H1 (cell line): ENCODE results near the gene SMIM7. TPM values are rescaled to one million over a fixed set of nuclear protein-coding genes. Genes with fewer than 3 reads are reported as not detected.

Experiments used
- CTCF ChIA-PET: fragments of 300-600 bp; sonication (Branson Sonifier 250); formaldehyde crosslinking; loops from one replicate; lab custom pipeline; 2021; ENCODE audit not compliant: partially characterized antibody; lab: Charles Lee
- POLR2A ChIA-PET: fragments of 300-600 bp; sonication (Branson Sonifier 250); formaldehyde crosslinking; loops from one replicate; lab custom pipeline; 2021; ENCODE audit warnings: inconsistent platforms; ENCODE audit not compliant: partially characterized antibody; lab: Charles Lee
- DNase-seq, 2 experiments: peaks; one replicate each; pipeline versions ENCODE4 v3.0.0 to v3.0.0-alpha.2; 2010 to 2022; ENCODE audit warnings: low spot score in 2 of 2, low read depth in 1 of 2, mixed read lengths in 1 of 2
- FAIRE-seq: peaks from 2 replicates; lab custom pipeline; 2011; peaks lifted over from hg19 to GRCh38; lab: Jason Lieb, UNC
- H2AFZ ChIP-seq: 2 replicates; pipeline ENCODE4 v1.8.1; 2012; ENCODE audit warnings: low read length, inconsistent platforms
- H2AK5ac ChIP-seq: 2 replicates; pipeline ENCODE4 v1.6.1; 2013; ENCODE audit warnings: low read depth, low read length
- H2BK120ac ChIP-seq: replicated peaks from 2 replicates; pipeline ENCODE3; 2013; ENCODE audit warnings: low read depth, low read length, inconsistent platforms
- H2BK12ac ChIP-seq: 2 replicates; pipeline ENCODE4 v1.6.1; 2013; ENCODE audit warnings: low read depth, low read length
- H2BK15ac ChIP-seq: 2 replicates; pipeline ENCODE4 v1.6.1; 2013; ENCODE audit warnings: low read length
- H2BK20ac ChIP-seq: 2 replicates; pipeline ENCODE4 v1.6.1; 2013; ENCODE audit warnings: low read length
- H2BK5ac ChIP-seq: 2 replicates; pipeline ENCODE4 v1.6.1; 2013; ENCODE audit warnings: low read depth, low read length
- H3K14ac ChIP-seq: 2 replicates; pipeline ENCODE4 v1.6.1; 2013; ENCODE audit warnings: inconsistent platforms; ENCODE audit not compliant: insufficient read length
- H3K18ac ChIP-seq: 2 replicates; pipeline ENCODE4 v1.6.1; 2013; ENCODE audit warnings: low read length; ENCODE audit errors: extremely low read depth
- H3K23ac ChIP-seq: 2 replicates; pipeline ENCODE4 v1.6.1; 2013; ENCODE audit warnings: inconsistent platforms; ENCODE audit not compliant: insufficient read length
- H3K23me2 ChIP-seq: 2 replicates; pipeline ENCODE4 v1.6.1; 2013; ENCODE audit warnings: low read depth, low read length
- H3K27ac ChIP-seq: 2 replicates; pipeline ENCODE4 v1.6.1; 2011; ENCODE audit warnings: low read depth, low read length, inconsistent platforms
- H3K27me3 ChIP-seq, 4 experiments: replicated peaks in 1 of 4; 1 replicate in 1 of 4; 2 replicates in 3 of 4; pipeline versions ENCODE4 v1.6.1 to v1.8.1; 2011 to 2013; ENCODE audit warnings: low read length in 3 of 4, mild to moderate bottlenecking in 3 of 4, inconsistent platforms in 2 of 4, mixed read lengths in 2 of 4, moderate library complexity in 1 of 4; ENCODE audit not compliant: control insufficient read depth in 3 of 4, insufficient read depth in 3 of 4; ENCODE audit errors: extremely low read depth in 1 of 4
- H3K36me3 ChIP-seq, 4 experiments: 2 replicates each; pipeline versions ENCODE4 v1.6.1 to v1.8.1; 2011 to 2013; ENCODE audit warnings: mild to moderate bottlenecking in 4 of 4, low read length in 3 of 4, moderate library complexity in 2 of 4, control low read depth in 1 of 4, inconsistent platforms in 1 of 4; ENCODE audit not compliant: insufficient read depth in 4 of 4, control insufficient read depth in 2 of 4
- H3K4ac ChIP-seq: replicated peaks from 2 replicates; pipeline ENCODE3; 2013; ENCODE audit warnings: low read length, low read depth, mixed read lengths, inconsistent platforms; ENCODE audit not compliant: insufficient read length
- H3K4me1 ChIP-seq, 4 experiments: replicated peaks in 1 of 4; 1 replicate in 1 of 4; 2 replicates in 3 of 4; pipeline versions ENCODE4 v1.6.1 to v1.8.1; 2011 to 2013; ENCODE audit warnings: low read length in 3 of 4, inconsistent platforms in 2 of 4, mixed read lengths in 1 of 4; ENCODE audit not compliant: insufficient read depth in 4 of 4, control insufficient read depth in 3 of 4
- H3K4me2 ChIP-seq, 2 experiments: 2 replicates each; pipeline versions ENCODE4 v1.6.1 to v1.8.1; 2011 to 2013; ENCODE audit warnings: low read depth in 2 of 2, low read length in 2 of 2, control low read depth in 1 of 2, inconsistent platforms in 1 of 2, mild to moderate bottlenecking in 1 of 2; ENCODE audit not compliant: insufficient read depth in 1 of 2
- H3K4me3 ChIP-seq, 4 experiments: fragments of 200-600, 300-600 bp in 1 of 4; sonication (generic), shearing (Covaris generic), sonication (Bioruptor Twin) in 1 of 4; 2 replicates each; pipeline versions ENCODE4 v1.5.1 to v1.8.1; 2011 to 2016; ENCODE audit warnings: low read length in 4 of 4, low read depth in 3 of 4, control low read depth in 2 of 4, inconsistent platforms in 2 of 4, mild to moderate bottlenecking in 2 of 4, mixed read lengths in 1 of 4, moderate library complexity in 1 of 4; ENCODE audit not compliant: insufficient read depth in 2 of 4; ENCODE audit errors: extremely low read depth in 1 of 4
- H3K56ac ChIP-seq: replicated peaks from 2 replicates; pipeline ENCODE3; 2013; ENCODE audit warnings: low read depth, mild to moderate bottlenecking, mixed read lengths, low read length, inconsistent platforms; ENCODE audit not compliant: insufficient read length
- H3K79me1 ChIP-seq: 2 replicates; pipeline ENCODE4 v1.6.1; 2013; ENCODE audit warnings: low read depth, low read length, control low read depth
- H3K79me2 ChIP-seq, 2 experiments: 2 replicates each; pipeline versions ENCODE4 v1.6.1 to v1.8.1; 2012 to 2013; ENCODE audit warnings: low read length in 2 of 2, mild to moderate bottlenecking in 2 of 2, inconsistent platforms in 1 of 2; ENCODE audit not compliant: insufficient read depth in 2 of 2, control insufficient read depth in 1 of 2
- H3K9ac ChIP-seq, 4 experiments: replicated peaks in 1 of 4; 1 replicate in 1 of 4; 2 replicates in 3 of 4; pipeline versions ENCODE4 v1.6.1 to v1.8.1; 2011 to 2013; ENCODE audit warnings: low read depth in 3 of 4, low read length in 3 of 4, control low read depth in 2 of 4, mild to moderate bottlenecking in 2 of 4, moderate library complexity in 2 of 4, inconsistent platforms in 1 of 4; ENCODE audit errors: extremely low read depth in 1 of 4
- H3K9me3 ChIP-seq, 2 experiments: 2 replicates each; pipeline versions ENCODE4 v1.6.1 to v1.8.1; 2012 to 2013; ENCODE audit warnings: mild to moderate bottlenecking in 2 of 2, moderate library complexity in 2 of 2, control low read depth in 1 of 2, inconsistent platforms in 1 of 2, low read depth in 1 of 2, low read length in 1 of 2, mixed read lengths in 1 of 2; ENCODE audit not compliant: insufficient read depth in 2 of 2
- H4K20me1 ChIP-seq, 2 experiments: replicated peaks in 1 of 2; 2 replicates each; pipeline versions ENCODE3 to v1.8.1; 2011 to 2013; ENCODE audit warnings: inconsistent platforms in 2 of 2, low read length in 2 of 2, mild to moderate bottlenecking in 1 of 2; ENCODE audit not compliant: insufficient read depth in 2 of 2, control insufficient read depth in 1 of 2
- H4K5ac ChIP-seq: 2 replicates; pipeline ENCODE4 v1.6.1; 2013; ENCODE audit warnings: low read length, low read depth, mixed read lengths, inconsistent platforms; ENCODE audit not compliant: insufficient read length
- H4K8ac ChIP-seq: 2 replicates; pipeline ENCODE4 v1.8.0; 2013; ENCODE audit warnings: mild to moderate bottlenecking, moderate library complexity, low read length, inconsistent platforms; ENCODE audit not compliant: insufficient read depth; ENCODE audit errors: extremely low read depth
- H4K91ac ChIP-seq: replicated peaks from 2 replicates; pipeline ENCODE3; 2013; ENCODE audit warnings: low read length, mixed read lengths, inconsistent platforms; ENCODE audit not compliant: insufficient read length
- CBX8 ChIP-seq: fragments of 300-800, 300-1000 bp; sonication (generic); IDR thresholded peaks from 2 replicates; pipeline ENCODE4 v1.7.1; 2016; ENCODE audit warnings: low read depth, low read length, borderline replicate concordance
- CEBPB ChIP-seq: IDR thresholded peaks from 2 replicates; pipeline ENCODE4 v1.6.1; 2012; ENCODE audit warnings: low read depth, low read length
- CTCF ChIP-seq, 3 experiments: IDR thresholded peaks; 1 replicate in 2 of 3; 2 replicates in 1 of 3; pipeline versions ENCODE4 v1.5.1 to v1.6.1; 2011; ENCODE audit warnings: low read length in 3 of 3, mild to moderate bottlenecking in 3 of 3, inconsistent platforms in 2 of 3, low read depth in 1 of 3, moderate library complexity in 1 of 3; ENCODE audit not compliant: insufficient read depth in 1 of 3; ENCODE audit errors: control extremely low read depth in 1 of 3
- KDM4A ChIP-seq: IDR thresholded peaks from one replicate; pipeline ENCODE4 v1.7.1; 2012; ENCODE audit warnings: low read depth, mild to moderate bottlenecking, moderate library complexity, low read length, inconsistent platforms; ENCODE audit not compliant: severe bottlenecking
- SIN3A ChIP-seq, 2 experiments: IDR thresholded peaks in 1 of 2; conservative IDR thresholded peaks in 1 of 2; 2 replicates each; pipeline ENCODE4 v1.6.1; 2011 to 2012; ENCODE audit warnings: low read length in 2 of 2, improper control_type of control experiment in 1 of 2, low read depth in 1 of 2, mild to moderate bottlenecking in 1 of 2
- SP1 ChIP-seq: IDR thresholded peaks from 2 replicates; pipeline ENCODE4 v1.6.1; 2011; ENCODE audit warnings: low read depth, low read length
- SP2 ChIP-seq: IDR thresholded peaks from 2 replicates; pipeline ENCODE4 v1.6.1; 2012; ENCODE audit warnings: mild to moderate bottlenecking, low read length, inconsistent platforms
- SUZ12 ChIP-seq: fragments of 200-600 bp; sonication (generic); IDR thresholded peaks from 2 replicates; pipeline ENCODE4 v1.6.1; 2012; ENCODE audit warnings: mild to moderate bottlenecking, inconsistent platforms, low read length, moderate library complexity, mixed read lengths
- TAF7 ChIP-seq: optimal IDR thresholded peaks from 2 replicates; pipeline ENCODE3; 2011; ENCODE audit warnings: low read depth, mild to moderate bottlenecking, inconsistent platforms, low read length, moderate library complexity, borderline replicate concordance
- USF2 ChIP-seq: IDR thresholded peaks from 2 replicates; pipeline ENCODE4 v1.6.1; 2011; ENCODE audit warnings: low read length, improper control_type of control experiment
- YY1 ChIP-seq: IDR thresholded peaks from 2 replicates; pipeline ENCODE4 v1.6.1; 2011; ENCODE audit warnings: low read depth, mild to moderate bottlenecking, low read length
- WGBS, 2 experiments: shearing (Covaris generic) in 1 of 2; methylation state at CpG; one replicate each; pipeline versions ENCODE4 v1.1.6 to v1.1.7; 2013 to 2015; ENCODE audit warnings: low lambda C conversion rate in 2 of 2, mixed read lengths in 2 of 2, inconsistent platforms in 1 of 2, low coverage in 1 of 2, missing lambda C conversion rate in 1 of 2; ENCODE audit not compliant: insufficient replicate concordance in 2 of 2, insufficient coverage in 1 of 2, insufficient read length in 1 of 2; ENCODE audit errors: extremely low coverage in 1 of 2, missing lambda C conversion rate in 1 of 2; 5-methylcytosine and 5-hydroxymethylcytosine counted together
- polyA plus RNA-seq, 7 experiments: library from polyadenylated mRNA; depleted of rRNA in 3 of 7; stranded (reverse) in 5 of 7; unstranded in 2 of 7; fragments of >200 nt in 5 of 7; fragments of 200-250 nt in 2 of 7; gene quantifications; 1 replicate in 5 of 7; 2 replicates in 1 of 7; 4 replicates in 1 of 7; pipeline versions ENCODE4 v1.2.1 to v1.2.3, GENCODE V29; 2011 to 2013; ENCODE audit warnings: missing spikeins in 2 of 7, mixed read lengths in 2 of 7
- total RNA-seq: library from RNA; stranded (reverse); fragmentation: NEBNext Ultra II Directional; extraction: Animal tissue kit (Norgen Biotek cat#: 25700); gene quantifications from 2 replicates; pipeline ENCODE4 v1.2.1, GENCODE V29; 2021

SMIM7 gene
- total and polyA plus RNA-seq, 2 of the 8 experiments (the other 6 are each of a cell fraction or from before 2014, with no cell fraction given) = 55.5 to 67.5 TPM

- H2BK15ac ChIP-seq = no peak overlapping the region
- H2BK20ac ChIP-seq = no peak overlapping the region
- no peaks in the 10 kb centered on the region for H3K9me3 ChIP-seq
- H2AK5ac ChIP-seq = no peak overlapping the region
- no peak overlapping the region for H4K91ac ChIP-seq
- no peak overlapping the region for H3K14ac ChIP-seq
- ChIA-PET CTCF (interaction anchor here (0.9 to 1.7 kb wide), 3 partner anchors 11 to 14 kb away, joined by 4 to 5 read pairs (median 4); no protein-coding TSS in a partner anchor), POLR2A (no interaction called here)
- FAIRE-seq = no peak
- no peak overlapping the region for H2BK120ac ChIP-seq
- peaks cover 42% of the 10 kb centered on the region for H3K79me1 ChIP-seq
- H3K23ac ChIP-seq = no peak overlapping the region
- no peaks in the 10 kb centered on the region for H3K27me3 ChIP-seq
- no peak overlapping the region for H3K56ac ChIP-seq
- H3K23me2 ChIP-seq = no peaks in the 10 kb centered on the region
- H4K5ac ChIP-seq = no peak overlapping the region
- H3K4me3 ChIP-seq = no peak overlapping the region
- H4K20me1 ChIP-seq = peaks cover 9 to 33% of the 10 kb centered on the region in 2 experiments
- WGBS, 2 experiments = 78% methylated on average over 4 of the region's 4 CpGs; no CpG with 5 or more reads in 1 of the 2 experiments
- no peak overlapping the region for H3K27ac ChIP-seq
- H2BK5ac ChIP-seq = no peak overlapping the region
- H3K36me3 ChIP-seq = no peaks in the 10 kb centered on the region
- peaks cover 0 to 87% of the 10 kb centered on the region in 2 experiments; a peak in 3 of 4 replicates for H3K79me2 ChIP-seq
- H4K8ac ChIP-seq = no peak overlapping the region
- H3K9ac ChIP-seq = no peak overlapping the region
- no peak overlapping the region for H2AFZ ChIP-seq
- DNase-seq = no peak
- H3K4me1 ChIP-seq = no peaks in the 10 kb centered on the region; a peak in 1 of 7 replicates
- no peak overlapping the region for H3K4me2 ChIP-seq
- H2BK12ac ChIP-seq = no peak overlapping the region
- no peak overlapping the region for H3K4ac ChIP-seq
- no peak overlapping the region for H3K18ac ChIP-seq
- TF ChIP-seq SP1 (no peak), SIN3A (conservative IDR thresholded peaks at IDR 0.05 in 1 of 2, IDR thresholded peaks at IDR 0.05 in 1 of 2; ENCODE audit: low read depth in 1 of 2, low read length in 2 of 2) (no peak), YY1 (no peak), KDM4A (no peak), CEBPB (no peak), CTCF (IDR thresholded peaks at IDR 0.05; ENCODE audit: control extremely low read depth in 1 of 3, insufficient read depth in 1 of 3, low read depth in 1 of 3, low read length in 3 of 3) (no peak), USF2 (no peak), TAF7 (no peak), SP2 (no peak), SUZ12 (no peak), CBX8 (no peak)
Measured at GRCh38 chr19:16598848-16599247, 61.1 kb downstream of the SMIM7 start.
